Dedifferentiated amniotic fluid mesenchymal stem cell (primary cell): ENCODE results near the gene CHAF1A.

Experiments used
- DNase-seq: peaks from one replicate; pipeline ENCODE4 v3.0.0-alpha.2; 2016; ENCODE audit errors: extremely low spot score

Gene CHAF1A

DNA sequence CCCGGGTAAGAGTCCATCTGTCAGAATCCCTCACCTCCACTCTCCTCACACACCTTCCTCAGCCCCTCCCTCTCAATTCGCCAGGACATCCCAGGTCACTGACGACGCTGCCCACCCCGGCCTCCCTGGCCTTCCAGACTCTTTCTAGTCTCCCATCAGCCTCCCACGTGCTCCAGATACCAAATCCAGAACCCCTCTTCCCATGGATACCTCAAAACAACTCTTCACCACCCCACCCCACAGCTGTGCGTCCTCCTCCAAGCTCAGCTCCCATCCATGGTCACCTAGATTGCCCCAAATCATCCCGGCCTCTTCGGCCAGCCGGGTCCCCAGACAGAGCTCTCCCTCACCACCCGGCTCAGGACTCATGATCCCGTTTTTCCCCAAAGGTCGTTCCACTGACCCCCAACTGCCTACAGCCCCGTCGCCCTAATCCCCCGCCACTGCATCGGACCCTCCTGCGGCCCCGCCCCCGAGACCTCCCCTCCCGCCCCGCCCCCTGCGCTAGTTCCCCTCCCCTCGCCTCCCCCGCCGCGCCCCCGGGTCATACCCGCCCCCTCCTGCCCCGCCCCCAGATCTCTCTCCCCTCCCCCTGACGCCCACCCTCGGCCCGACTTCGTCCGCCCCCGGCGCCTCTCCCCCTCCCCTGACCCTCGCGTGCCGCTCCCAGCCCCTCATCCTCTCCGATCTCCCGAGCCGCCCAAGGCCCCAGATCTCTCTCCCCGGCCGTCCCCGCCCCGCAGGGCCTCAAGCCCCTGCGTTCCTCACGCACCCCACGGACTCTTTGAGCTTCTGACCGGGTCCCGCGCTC, 54.6 kb downstream of the CHAF1A start:
- DNase-seq: peak; percentile 20

DNA sequence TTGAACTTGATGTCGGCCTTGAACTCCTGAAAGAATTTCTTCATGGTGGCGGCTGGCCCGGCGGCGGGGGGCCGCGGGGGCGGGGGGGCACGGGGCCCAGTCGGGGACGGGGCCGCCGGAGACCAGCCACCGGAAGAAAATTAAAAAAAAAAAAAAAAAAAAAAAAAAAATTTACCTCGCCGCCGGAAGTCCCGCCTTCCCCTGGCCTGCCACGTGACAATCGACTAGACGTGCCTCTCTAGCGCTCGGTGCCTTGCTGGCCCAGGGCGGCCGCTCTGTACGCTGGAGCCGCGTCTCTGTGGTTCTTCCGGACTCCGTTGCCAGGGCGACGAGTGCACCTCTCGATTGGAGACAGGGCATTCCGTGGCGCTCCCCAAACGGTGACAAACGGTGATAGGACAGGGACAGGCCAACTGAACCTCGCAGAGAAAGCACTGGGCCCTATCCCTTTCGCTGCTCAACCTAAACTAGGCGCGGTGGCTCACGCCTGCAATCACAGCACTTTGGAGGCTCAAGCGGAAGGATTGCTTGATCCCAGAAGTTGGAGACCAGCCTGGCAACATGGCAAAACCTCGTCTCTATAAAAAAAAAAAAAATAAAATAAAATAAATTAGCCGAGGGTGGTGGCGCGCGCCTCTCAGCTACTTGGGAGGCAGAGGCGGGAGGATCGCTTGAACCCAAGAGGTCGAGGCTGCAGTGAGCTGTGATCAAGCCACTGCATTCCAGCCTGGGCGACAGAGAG, 55.4 kb downstream of the CHAF1A start, which contains the start of gene UBXN6:
Gene UBXN6, minus strand, starts transcription at position 141 of the 742 bp plus-strand sequence. Its CDS starts 97 bp downstream, at position 44.
- peak; percentile 98 for DNase-seq

DNA sequence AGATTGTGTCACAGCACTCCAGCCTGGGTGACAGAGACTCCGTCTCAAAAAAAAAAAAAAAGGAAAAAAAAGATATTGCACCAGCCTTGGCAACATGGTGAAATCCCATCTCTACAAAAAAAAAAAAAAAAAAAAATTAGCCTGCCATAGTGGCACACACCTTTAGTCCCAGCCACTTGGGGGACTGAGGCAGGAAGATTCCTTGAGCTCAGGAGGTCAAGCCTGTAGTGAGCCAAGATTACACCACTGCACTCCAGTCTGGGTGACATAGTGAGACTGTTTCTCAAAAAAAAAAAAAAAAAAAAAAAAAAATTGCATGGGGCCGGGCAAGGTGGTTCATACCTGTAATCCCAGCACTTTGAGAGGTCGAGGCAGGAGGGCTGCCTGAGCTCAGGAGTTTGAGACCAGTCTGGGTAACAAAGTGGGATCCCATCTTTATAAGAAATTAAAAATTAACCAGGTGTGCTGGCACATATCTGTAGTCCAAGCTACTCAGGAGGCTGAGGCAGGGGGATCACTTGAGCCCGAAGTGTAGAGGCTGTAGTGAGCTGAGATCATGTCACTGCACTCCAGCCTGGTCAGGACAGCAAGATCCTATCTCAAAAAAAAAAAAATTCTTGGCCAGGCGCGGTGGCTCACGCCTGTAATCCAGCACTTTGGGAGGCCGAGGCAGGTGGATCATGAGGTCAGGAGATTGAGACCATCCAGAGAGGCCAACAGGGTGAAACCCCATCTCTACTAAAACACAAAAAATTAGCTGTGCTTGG, 62.6 kb downstream of the CHAF1A start:
- DNase-seq: no peak

DNA sequence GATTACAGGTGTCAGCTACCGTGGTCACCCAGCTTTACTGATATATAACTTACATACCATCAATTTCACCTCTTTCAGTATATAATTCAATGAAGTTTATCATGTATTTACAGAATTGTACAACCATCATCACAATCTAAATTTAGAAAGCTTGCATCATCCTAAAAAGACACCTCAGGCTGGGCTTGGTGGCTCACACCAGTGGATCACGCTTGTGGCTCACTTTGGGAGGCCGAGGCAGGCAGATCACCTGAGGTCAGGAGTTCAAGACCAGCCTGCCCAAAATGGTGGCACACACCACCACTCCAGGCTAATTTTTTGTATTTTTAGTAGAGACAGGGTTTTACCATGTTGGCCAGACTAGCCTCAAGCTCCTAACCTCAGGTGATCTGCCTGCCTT, 65.4 kb downstream of the CHAF1A start:
- no peak for DNase-seq

DNA sequence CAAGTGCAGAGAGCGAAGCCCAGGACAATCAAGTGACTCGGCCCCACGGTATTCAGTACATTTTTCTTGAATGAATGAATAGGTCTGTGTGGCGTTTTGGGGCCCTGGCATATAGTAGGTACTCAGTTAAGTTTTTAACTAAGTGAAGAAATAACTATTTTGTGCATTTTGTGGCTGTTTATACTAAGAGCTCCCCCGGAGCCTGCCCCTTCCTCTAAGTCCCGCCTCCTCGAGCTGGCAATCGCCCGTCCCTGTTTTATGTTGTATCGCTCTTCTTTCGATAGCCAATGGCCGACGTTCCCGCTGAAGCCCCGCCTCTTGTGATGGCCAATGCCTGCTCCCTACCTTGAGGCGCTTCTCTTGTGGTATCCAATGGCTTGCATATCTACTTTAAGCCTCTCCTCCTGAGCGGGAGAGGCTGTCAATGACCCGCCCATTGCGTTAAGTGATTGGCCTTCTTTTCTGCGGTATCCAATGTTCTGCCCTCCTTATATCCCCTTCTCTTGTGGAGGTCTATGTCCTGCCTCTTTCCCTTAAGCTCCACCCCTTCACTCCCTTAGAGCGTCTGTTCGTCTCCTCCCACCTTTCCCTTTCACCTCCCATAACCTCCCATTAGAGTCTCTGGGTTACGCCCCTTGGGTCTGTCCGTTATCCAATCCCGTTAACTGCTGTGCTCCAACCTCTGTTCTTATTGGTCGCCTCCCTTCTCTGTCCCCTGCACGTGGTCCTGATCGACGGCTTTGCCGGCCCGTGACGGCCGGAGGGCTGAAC, 69.1 kb downstream of the CHAF1A start:
- DNase-seq: peak; percentile 100

DNA sequence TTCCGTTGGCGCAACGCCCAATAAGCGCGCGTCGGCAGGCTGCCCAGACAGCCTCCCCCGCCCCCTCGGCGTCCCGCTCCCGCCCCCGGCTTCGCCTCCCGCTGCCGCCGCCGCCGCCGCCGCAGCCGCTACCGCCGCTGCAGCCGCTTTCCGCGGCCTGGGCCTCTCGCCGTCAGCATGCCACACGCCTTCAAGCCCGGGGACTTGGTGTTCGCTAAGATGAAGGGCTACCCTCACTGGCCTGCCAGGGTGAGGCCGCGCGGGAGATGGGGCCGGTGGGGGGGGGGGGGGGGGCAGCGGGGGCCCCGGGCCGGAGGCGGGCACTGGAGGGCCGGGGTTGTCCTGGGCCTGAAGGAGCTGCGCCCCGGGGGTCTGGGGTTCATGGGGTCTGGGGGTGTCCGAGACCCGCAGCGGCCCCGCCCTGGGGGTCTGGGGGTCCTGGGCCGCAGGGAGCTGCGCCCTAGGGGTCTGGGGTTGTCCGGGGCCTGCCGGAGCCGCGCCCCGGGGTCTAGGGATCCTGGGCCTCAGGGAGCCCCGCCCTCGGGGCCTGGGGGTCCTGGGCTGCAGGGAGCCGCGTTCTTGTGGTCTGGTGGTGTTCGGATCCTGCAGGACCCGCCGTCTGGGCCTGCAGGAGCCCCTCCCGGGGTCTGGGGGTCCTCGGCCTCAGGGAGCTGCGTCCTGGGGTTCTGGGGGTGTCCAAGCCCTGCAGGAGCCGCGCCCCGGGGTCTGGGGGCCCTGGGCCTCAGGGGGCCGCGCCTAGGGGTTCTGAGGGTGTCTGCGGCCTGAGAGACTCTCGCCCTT, 69.9 kb downstream of the CHAF1A start, which contains the start of gene HDGFL2:
Gene HDGFL2, plus strand, starts transcription at position 124 of the 801 bp plus-strand sequence. Its CDS starts 54 bp downstream, at position 178.
- no peak for DNase-seq

DNA sequence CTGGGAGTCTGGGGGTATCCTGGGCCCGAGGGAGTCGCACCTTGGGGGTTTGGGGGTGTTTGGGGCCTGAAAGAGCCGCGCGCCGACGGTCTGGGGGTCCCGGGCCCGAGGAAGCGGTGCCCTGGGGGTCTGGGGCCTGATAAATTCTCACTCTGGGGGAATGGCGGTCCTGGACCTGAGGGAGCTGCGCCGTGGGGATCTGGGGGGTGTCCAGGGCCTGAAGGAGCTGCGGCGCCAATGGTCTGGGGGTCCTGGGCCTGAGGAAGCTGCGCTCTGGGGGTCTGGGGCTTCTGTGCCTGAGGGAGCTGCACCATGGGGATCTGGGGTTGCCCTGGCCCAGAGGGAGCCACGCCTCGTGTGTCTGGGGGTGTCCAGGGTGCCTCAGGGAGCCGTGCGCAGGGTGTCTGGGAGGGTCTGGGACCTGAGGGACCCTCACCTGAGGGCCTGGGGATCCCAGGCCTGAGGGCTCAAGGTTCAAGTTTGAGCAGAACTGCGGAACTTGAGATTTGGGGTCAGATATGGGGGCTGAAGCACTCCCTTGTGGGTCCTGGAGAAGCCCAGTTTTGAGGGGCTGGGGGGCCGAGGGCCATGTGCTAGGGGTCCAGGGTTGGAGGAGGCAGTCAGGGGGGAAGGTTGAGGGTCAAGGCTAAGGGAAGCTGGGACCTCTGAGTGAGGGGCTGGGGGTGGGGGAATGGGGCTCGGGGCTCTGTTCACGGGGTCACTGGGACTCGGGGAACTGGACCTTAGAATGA, 70.7 kb downstream of the CHAF1A start:
- DNase-seq: no peak

DNA sequence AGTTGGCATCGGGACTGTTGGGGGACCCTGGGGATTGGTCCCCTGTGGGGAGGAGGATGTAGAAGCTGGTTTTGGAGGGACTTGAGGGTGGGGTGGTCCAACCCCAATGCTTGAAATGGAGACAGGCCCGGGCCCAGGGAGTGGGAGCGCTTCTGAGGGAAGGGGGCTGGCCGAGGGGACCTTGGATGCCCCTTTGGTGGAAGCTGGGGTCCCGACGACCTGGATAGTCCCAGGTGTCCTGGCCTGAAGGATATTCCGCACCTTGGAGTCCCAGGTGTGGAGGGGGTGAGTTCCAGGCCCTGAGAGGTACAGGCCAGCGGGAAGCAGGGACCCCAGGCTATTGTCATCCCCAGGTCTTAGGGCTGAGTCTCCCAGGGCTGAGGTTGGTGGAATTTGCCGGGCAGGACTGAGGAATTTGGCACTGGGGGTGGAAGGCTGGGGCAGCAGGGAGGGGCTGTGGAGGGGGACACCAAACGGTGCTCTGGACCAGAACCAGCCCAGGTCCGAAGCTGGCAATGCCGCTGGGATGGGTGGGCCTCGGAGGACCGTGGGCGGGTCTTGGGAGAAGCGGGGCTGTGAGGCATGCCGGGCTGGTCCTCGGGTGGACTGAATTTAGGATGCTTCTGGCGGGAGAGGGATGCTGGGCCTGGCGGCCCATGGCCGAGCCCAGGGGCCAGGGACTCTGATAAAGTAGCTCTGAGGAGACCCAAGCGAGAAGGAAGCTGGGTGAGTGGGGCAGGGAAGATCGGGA, 71.5 kb downstream of the CHAF1A start:
- DNase-seq: no peak

DNA sequence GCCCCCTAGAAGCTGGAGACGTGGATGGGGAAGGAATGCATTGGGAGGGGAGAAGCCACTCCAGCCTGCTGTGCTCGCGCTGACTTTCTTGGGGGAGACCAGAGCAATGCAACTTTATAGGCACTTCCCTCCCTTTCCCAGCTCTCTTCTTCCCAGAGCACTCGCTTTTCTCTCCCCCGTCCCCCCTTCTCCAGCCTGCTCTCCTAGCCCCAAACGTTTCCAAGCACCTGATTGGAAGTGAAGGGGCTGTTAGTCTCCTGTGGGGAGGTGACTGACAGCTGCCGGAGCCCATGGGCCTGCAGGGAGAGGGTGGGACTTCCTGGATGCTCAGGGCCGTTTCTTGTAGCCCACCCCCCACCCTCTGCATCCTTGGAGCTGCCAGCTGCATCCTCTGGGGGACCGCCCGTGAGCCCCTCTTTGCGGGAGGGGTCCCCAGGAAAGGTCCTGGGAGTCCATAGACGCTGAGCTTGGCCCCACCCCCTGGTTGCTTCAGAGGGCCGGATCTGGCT, 72.1 kb downstream of the CHAF1A start:
- peak; percentile 41 for DNase-seq

DNA sequence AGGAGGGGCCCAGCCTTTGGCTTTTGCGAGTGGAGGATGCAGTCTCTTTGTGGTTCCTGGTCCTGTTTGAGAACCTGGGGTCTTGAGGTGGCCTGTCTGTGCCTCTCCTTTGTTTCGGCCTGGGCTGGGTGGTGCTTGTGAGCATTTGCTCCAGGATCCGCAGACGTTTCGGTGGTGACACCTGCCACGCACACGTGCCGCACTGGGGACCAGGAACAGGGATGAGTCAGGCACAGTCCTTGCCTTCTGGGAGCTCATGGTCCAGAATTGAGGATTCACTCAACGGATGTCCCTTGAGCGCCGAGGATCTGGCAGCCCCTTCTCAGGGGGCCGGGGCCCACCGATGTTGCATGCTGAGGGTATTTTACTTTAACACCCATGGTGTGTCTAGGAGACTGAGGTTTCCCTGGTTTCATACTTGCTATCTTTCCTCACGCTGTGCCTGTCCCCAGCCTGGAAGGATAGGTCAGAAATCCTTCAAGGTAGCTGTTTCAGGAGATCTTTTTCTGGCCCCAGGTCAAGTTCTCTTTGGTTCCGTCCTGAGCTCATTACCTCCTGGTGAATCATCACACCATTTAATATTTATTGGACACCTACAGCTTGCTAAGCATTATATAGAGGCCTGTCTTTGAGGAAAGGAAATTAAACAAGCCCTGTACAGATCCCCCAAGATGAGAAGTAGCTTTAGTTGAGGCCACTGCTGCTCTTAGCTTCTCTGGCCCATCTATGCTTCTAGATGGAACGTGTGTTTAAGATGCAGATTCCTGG, 74.8 kb downstream of the CHAF1A start:
- DNase-seq: no peak

DNA sequence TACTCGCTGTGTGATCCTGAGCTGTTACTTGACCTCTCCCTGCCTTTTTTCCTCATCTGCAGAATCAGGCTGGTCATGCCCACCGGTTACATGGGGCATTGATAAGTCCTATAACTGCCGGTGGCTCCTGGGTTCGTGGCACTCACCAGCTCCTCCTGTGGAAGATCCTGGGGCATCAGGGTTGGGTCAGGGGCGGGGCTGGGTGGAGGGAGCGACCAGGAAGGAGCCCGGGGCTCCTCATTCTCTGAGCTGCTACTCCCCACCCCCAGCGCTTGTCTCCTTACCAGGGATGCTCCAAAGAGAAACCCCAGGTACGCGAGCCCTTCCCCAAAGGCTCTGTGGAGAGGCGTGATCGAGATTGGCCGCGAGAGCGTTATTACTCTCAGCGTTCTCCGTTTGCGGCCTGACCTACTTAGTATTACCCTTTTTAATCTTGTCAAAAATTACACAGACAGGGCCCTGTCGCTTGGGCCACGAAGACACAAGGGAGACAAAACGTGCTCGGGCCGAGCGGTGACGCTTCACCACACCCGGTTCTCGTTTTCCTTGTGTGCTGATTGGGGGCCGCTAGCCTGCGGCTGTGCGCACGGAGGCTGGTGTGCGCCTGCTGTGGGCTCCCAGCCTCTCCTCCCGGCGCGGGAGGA, 80.4 kb downstream of the CHAF1A start:
- DNase-seq: no peak

DNA sequence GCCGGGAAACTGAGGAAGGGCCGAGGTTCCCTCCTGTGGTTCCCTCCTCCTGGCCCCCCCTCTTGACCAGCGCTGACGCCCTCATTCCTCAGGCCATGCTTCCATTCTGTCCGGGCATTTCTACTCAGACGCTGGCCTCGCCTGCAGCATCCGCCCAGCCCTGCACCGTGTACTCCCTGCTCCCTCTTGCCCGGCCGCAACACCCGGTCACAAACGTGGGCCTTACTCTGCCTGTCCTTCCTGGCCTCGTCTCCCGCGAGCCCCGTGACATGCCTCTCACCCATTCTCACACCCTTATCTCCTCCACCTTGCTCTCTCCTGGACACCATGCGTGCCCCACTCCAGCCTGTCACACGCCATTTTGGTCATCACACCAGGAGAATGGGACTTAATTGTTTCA, 80.9 kb downstream of the CHAF1A start:
- DNase-seq: no peak

DNA sequence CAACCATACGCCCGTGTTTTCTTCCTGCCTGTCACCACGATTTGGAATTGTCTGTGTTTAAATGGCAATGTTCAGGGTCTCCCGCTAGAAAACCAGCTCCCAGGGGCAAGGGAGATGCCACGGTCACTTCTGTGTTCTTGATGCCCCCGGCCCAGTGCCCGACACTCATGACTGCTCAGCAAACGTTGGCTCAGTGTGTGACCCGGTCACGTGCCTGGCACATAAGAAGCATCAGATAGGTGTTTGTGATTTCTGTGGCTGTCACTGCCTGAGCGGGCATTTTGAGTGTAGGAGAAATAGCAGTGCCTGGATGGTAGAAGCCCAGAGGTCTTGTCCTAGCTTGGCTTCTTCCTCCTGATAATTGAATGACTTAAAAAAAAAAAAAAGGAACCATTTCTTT, 85.1 kb downstream of the CHAF1A start:
- no peak for DNase-seq

DNA sequence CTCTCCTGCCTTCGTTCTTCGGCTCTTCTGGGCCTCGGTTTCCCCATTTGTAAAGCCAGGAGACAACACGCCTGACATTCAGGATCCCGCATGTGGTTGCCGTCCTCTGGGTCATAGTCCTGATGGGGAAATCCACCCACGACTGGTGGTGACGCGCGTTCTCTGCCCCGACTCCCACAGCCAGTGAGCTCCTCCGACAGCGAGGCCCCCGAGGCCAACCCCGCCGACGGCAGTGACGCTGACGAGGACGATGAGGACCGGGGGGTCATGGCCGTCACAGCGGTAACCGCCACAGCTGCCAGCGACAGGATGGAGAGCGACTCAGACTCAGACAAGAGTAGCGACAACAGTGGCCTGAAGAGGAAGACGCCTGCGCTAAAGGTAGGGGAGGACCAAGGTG, 86.1 kb downstream of the CHAF1A start:
- DNase-seq: no peak

DNA sequence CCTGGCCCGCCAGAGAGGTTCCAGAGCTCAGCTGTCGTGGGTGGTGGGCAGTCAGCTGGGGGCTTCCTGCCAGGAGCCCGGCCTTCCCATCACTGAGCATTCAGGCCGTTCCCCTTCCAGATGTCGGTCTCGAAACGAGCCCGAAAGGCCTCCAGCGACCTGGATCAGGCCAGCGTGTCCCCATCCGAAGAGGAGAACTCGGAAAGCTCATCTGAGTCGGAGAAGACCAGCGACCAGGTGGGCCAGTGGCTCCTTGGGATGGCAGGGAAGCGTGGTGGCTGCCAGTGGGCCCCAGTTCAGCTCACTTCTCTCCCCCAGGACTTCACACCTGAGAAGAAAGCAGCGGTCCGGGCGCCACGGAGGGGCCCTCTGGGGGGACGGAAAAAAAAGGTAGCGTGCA, 89.0 kb downstream of the CHAF1A start:
- no peak for DNase-seq

DNA sequence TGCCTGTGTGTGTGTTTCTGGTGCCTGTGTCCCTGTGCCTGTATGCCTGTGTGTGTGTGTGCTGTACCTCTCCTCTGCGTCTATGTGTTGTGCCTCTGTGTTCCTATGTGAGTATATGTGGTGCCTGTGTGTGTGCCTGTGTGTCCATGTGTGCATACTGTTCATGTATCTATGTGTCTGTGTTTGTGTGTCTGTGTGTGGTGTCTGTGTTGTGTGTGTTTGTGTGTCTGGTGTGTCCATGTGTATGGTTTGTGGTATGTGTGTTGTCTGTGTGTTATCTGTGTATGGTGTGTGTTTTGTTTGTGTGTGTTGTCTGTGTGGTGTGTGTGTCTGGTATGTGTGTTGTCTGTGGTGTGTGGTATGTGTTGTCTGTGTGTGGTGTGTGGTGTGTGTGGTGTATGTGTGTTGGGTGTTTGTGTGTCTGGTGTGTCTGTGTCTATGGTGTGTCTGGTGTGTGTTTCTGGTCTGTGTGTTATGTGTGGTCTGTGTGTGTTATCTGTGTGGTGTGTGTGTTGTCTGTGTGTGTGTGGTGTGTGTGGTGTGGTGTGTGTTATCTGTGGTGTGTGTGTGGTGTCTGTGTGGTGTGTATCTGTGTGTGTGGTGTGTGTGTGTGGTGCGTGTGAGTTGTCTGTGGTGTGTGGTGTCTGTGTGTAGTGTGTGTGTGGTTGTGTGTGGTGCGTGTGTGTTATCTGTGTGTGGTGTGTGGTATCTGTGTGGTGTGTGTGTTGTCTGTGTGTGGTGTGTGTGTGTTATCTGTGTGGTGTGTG, 90.1 kb downstream of the CHAF1A start:
- no peak for DNase-seq
